Measurements from ENCODE around the gene ADPRM.

ADPRM gene

DNA sequence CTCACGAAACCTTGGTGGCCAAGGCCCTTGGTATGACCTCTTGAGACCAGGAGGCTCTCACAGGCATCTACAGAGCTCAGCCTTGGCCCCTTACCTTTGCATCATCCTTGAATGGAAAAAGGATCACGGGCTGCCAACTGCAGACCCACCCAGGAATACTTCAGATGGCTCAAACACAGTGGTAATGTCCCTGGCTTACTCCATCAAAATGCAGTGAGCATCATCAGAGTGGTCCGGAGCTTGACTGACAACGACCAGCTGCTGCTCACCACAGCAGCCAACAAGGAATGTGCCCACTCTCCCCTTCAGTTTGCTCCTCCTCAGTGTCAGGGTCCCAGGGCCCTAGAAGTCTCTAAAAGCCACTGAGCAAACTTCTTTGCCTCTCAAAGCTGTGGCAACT, 22.7 kb upstream of the ADPRM start:
- TF ChIP-seq CTCF (IDR thresholded peaks at IDR 0.05): no peak

DNA sequence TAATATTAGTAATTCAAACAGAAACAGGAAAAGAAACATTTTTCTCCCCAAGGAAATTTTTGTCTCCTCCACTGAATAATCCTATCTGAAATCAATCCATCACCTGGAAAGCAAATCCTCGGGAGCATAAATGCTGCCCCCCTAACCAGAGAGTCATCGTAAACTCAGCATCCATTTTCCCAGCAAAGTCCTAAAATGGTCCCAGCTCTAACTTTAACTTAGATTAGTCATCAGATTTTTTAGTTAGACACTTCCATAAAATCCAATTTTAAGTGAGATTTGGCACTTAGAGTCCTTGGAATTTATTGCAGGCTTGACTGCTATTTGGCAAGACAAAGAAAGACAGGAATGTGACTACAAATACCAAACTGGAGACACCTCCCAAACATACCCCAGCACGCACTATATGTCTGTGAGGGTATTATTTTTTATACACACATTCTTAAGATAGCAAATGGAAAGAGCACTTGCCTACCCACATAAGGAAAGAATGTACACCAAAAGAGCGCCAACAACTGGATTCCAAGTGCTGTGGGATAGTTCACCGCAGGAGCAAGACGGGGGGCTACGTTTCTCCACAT, 15.4 kb upstream of the ADPRM start:
- TF ChIP-seq CTCF (IDR thresholded peaks at IDR 0.05): no peak

DNA sequence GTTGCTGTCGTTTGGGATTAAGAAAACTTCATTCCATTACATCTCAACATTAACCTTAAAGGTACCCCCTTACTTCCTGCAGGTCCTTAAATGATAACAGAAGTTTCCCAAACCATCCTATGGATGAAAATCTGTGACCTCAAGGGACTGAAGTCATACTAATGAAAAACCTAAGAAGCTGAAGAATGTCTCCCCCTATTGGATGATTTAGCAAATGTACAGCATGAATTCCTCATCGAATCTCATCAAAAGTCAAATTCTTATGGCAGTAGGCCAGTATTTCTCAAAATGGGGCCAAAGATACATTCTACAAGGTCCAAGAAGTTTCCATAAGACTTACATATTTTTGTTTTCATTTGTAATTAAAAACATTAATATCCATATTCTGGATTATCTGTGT, 13.5 kb upstream of the ADPRM start:
- peak; percentile 57 for TF ChIP-seq CTCF (IDR thresholded peaks at IDR 0.05)

DNA sequence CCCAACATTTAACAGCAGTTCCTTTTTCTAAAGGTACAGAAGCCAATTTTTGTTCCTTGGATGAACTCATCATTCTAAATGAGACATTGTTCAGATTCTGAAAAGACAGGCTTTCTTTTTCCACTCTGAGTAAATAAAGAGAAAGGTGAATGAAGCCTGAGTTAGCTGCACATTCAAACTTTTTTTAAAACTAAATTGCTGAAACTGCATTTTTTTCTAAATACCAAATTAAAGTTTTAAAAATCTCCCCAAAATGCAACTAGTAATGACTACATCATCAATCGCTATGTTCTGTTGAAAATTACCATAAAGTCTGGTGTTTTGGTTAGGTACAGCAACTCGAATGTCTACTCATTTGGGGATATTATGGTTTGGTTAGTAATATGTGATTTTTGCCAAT, 9.9 kb upstream of the ADPRM start:
- TF ChIP-seq CTCF (IDR thresholded peaks at IDR 0.05): no peak

DNA sequence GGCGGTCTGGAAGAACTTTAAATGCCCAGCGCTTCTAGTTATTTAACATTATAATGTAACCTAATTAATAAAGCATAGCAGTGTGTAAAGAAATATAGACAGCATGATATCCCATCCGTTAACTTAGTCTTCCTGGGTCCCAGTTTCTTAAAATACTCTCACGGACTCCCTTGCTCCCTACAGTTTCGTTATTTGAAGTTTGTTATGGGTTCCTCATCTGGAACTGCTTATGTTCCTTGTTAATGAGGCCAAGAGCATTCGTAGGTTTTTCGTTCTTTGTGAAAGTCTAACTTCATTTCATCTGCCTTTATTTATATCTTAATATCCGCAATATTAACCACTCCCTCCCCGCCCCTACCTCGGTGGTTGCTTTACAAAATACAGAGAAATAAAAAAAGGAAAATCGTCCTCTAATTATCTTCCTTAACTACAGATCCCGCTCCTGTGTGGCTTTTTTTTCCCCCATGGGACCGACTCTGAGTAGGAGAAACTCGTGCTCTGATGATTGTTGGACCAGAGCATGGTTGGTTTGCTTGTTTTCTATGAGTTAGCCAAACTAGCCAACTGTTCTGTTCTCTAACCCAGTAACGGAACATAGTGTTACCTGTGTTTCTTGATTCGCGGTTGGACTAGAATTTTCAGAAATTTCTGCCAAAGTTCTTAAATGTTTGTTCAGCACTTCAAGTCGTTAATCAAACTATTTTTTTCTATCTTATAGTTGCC, 863 bp downstream of the ADPRM start:
- no peak for TF ChIP-seq CTCF (IDR thresholded peaks at IDR 0.05)

GRCh38 chr17:10699856-10700255, 2.5 kb downstream of the ADPRM start:
- no peak for TF ChIP-seq CTCF (IDR thresholded peaks at IDR 0.05)

GRCh38 chr17:10702574-10702973, 5.2 kb downstream of the ADPRM start:
- no peak for TF ChIP-seq CTCF (IDR thresholded peaks at IDR 0.05)
